ENCODE data around the gene MINDY2.
A peak's percentile ranks its signal among the peaks of the same experiment; 100 is the strongest.
"Not testable (repeated sequence)": the region's sequence is repeated elsewhere in the genome, so short reads cannot be mapped to it uniquely, and the experiment has no call there.

Gene MINDY2

DNA sequence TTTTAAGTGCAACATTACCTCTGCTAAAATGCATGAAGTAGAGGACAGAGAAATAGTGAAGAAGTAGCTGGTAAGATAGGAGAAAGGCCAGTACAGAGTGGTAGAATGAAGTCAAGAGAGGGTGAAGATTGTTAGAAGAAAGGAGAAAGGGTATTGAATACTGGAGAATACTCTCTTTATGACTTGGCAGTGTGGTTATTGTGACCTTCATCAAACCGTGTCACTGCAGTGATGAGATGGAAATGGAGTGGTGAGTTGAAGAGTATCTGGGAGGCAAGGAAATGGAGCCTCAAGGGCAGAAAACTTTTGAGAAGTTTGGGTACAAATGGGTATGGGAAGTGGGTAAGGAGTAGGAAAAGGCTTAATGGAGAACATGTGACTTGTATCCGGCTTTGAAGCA lies 24.7 kb downstream of the MINDY2 start:
- Histone ChIP-seq H2AK5ac (ENCODE audit: low read length, severe bottlenecking) (no peak overlapping the region), H3K4me2 (ENCODE audit: low read length, poor library complexity, severe bottlenecking) (no peak overlapping the region), H3K9ac (ENCODE audit: low read length) (no peak overlapping the region), H2BK120ac (ENCODE audit: low read depth, low read length) (no peak overlapping the region), H3K4me3 (ENCODE audit: insufficient read depth in 1 of 2, low read depth in 1 of 2, low read length in 2 of 2) (no peak overlapping the region), H3K27ac (ENCODE audit: low read length, poor library complexity, severe bottlenecking) (no peak overlapping the region), H3K4me1 (ENCODE audit: control insufficient read depth, insufficient read depth, low read depth, low read length) (no peaks in the 10 kb centered on the region), H3K9me3 (ENCODE audit: control insufficient read depth, low read length) (no peaks in the 10 kb centered on the region), H3K79me1 (replicated peaks; ENCODE audit: low read length, poor library complexity, severe bottlenecking) (peaks cover 15% of the 10 kb centered on the region), H3K4ac (ENCODE audit: low read depth in 1 of 2, low read length in 2 of 2) (no peak overlapping the region), H2AFZ (ENCODE audit: low read depth, low read length) (no peak overlapping the region), H2BK15ac (ENCODE audit: low read depth, poor library complexity, severe bottlenecking) (no peak overlapping the region), H2BK12ac (ENCODE audit: low read length in 2 of 2) (no peak overlapping the region), H3K23ac (ENCODE audit: low read length in 2 of 2) (no peak overlapping the region), H3K18ac (ENCODE audit: low read depth in 1 of 2, low read length in 2 of 2) (no peak overlapping the region), H2BK5ac (ENCODE audit: low read depth, low read length, poor library complexity, severe bottlenecking) (no peak overlapping the region), H4K8ac (ENCODE audit: low read length) (no peak overlapping the region), H3K14ac (ENCODE audit: low read length in 2 of 2) (no peak overlapping the region), H3K36me3 (ENCODE audit: control insufficient read depth in 1 of 2, insufficient read depth in 2 of 2, low read depth in 1 of 2, low read length in 2 of 2) (peaks cover 0 to 23% of the 10 kb centered on the region in 2 experiments), H3K27me3 (ENCODE audit: control insufficient read depth in 1 of 2, insufficient read depth in 1 of 2, low read length in 2 of 2) (no peaks in the 10 kb centered on the region), H4K91ac (ENCODE audit: low read length) (no peak overlapping the region)
- DNase-seq = no peak
- WGBS = 94% methylated on average over 2 of the region's 2 CpGs

DNA sequence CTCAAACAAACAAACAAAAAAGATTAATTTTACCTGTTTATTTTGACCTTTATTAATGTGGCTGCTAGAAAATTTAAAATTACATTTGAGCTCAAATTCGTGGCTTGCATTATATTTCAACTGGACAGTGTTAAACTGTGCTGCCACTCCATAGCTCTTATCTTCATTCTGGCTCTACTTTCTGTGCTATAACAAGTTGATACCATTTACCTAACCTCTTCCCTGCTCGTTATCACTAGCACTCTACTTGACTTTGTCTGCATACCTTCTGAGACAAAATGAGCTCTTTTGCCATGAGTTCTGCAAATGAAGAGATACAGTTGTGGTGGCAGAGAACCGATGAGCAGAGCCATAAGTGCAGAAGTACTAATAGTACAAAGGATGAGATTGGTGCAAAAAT lies 26.4 kb downstream of the MINDY2 start:
- Histone ChIP-seq H3K4me3 (ENCODE audit: insufficient read depth in 1 of 2, low read depth in 1 of 2, low read length in 2 of 2) (no peak overlapping the region), H3K36me3 (ENCODE audit: control insufficient read depth in 1 of 2, insufficient read depth in 2 of 2, low read depth in 1 of 2, low read length in 2 of 2) (peaks cover 0 to 16% of the 10 kb centered on the region in 2 experiments), H3K18ac (ENCODE audit: low read depth in 1 of 2, low read length in 2 of 2) (no peak overlapping the region), H3K4ac (ENCODE audit: low read depth in 1 of 2, low read length in 2 of 2) (no peak overlapping the region), H3K9me3 (ENCODE audit: control insufficient read depth, low read length) (no peaks in the 10 kb centered on the region), H2AK5ac (ENCODE audit: low read length, severe bottlenecking) (no peak overlapping the region), H3K4me2 (ENCODE audit: low read length, poor library complexity, severe bottlenecking) (no peak overlapping the region), H2BK5ac (ENCODE audit: low read depth, low read length, poor library complexity, severe bottlenecking) (no peak overlapping the region), H3K4me1 (ENCODE audit: control insufficient read depth, insufficient read depth, low read depth, low read length) (no peaks in the 10 kb centered on the region), H3K27me3 (ENCODE audit: control insufficient read depth in 1 of 2, insufficient read depth in 1 of 2, low read length in 2 of 2) (no peaks in the 10 kb centered on the region), H3K23ac (ENCODE audit: low read length in 2 of 2) (no peak overlapping the region), H2BK120ac (ENCODE audit: low read depth, low read length) (no peak overlapping the region), H3K9ac (ENCODE audit: low read length) (no peak overlapping the region), H2AFZ (ENCODE audit: low read depth, low read length) (no peak overlapping the region), H4K8ac (ENCODE audit: low read length) (no peak overlapping the region), H3K14ac (ENCODE audit: low read length in 2 of 2) (no peak overlapping the region), H4K91ac (ENCODE audit: low read length) (no peak overlapping the region), H3K27ac (ENCODE audit: low read length, poor library complexity, severe bottlenecking) (no peak overlapping the region), H2BK15ac (ENCODE audit: low read depth, poor library complexity, severe bottlenecking) (no peak overlapping the region), H3K79me1 (replicated peaks; ENCODE audit: low read length, poor library complexity, severe bottlenecking) (peaks cover 16% of the 10 kb centered on the region), H2BK12ac (ENCODE audit: low read length in 2 of 2) (no peak overlapping the region)
- DNase-seq = no peak
- 100% methylated on average over 2 of the region's 3 CpGs for WGBS

DNA sequence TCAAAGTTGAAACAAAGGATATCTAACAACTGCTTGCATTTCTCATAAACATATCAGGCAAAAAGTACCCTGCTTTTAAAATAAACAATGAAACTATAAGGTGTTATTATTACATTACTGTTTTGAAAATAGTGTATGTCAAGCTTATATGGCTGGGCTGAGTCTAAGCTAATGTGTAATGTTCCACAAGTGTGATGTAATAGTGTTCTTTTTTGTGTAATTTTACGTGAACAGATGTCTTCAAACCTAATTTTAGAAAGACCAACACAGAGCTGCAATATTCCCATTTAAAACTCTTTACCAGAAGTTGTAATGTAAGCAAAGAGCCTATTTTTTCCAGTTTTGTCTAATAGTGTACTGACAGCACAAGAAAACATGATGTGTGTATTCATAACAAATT lies 34.0 kb downstream of the MINDY2 start:
- Histone ChIP-seq H3K9me3 (ENCODE audit: control insufficient read depth, low read length) (no peaks in the 10 kb centered on the region), H3K79me1 (replicated peaks; ENCODE audit: low read length, poor library complexity, severe bottlenecking) (peaks cover 17% of the 10 kb centered on the region), H3K4me2 (ENCODE audit: low read length, poor library complexity, severe bottlenecking) (no peak overlapping the region), H2AK5ac (ENCODE audit: low read length, severe bottlenecking) (no peak overlapping the region), H4K8ac (ENCODE audit: low read length) (no peak overlapping the region), H3K14ac (ENCODE audit: low read length in 2 of 2) (no peak overlapping the region), H2BK5ac (ENCODE audit: low read depth, low read length, poor library complexity, severe bottlenecking) (no peak overlapping the region), H3K27ac (ENCODE audit: low read length, poor library complexity, severe bottlenecking) (no peak overlapping the region), H3K36me3 (ENCODE audit: control insufficient read depth in 1 of 2, insufficient read depth in 2 of 2, low read depth in 1 of 2, low read length in 2 of 2) (peaks cover 10 to 27% of the 10 kb centered on the region in 2 experiments), H3K4me3 (ENCODE audit: insufficient read depth in 1 of 2, low read depth in 1 of 2, low read length in 2 of 2) (no peak overlapping the region), H3K4me1 (ENCODE audit: control insufficient read depth, insufficient read depth, low read depth, low read length) (no peaks in the 10 kb centered on the region), H3K18ac (ENCODE audit: low read depth in 1 of 2, low read length in 2 of 2) (no peak overlapping the region), H2AFZ (ENCODE audit: low read depth, low read length) (no peak overlapping the region), H2BK12ac (ENCODE audit: low read length in 2 of 2) (no peak overlapping the region), H3K27me3 (ENCODE audit: control insufficient read depth in 1 of 2, insufficient read depth in 1 of 2, low read length in 2 of 2) (no peaks in the 10 kb centered on the region), H3K23ac (ENCODE audit: low read length in 2 of 2) (no peak overlapping the region), H3K4ac (ENCODE audit: low read depth in 1 of 2, low read length in 2 of 2) (no peak overlapping the region), H3K9ac (ENCODE audit: low read length) (no peak overlapping the region), H2BK120ac (ENCODE audit: low read depth, low read length) (no peak overlapping the region), H2BK15ac (ENCODE audit: low read depth, poor library complexity, severe bottlenecking) (no peak overlapping the region), H4K91ac (ENCODE audit: low read length) (no peak overlapping the region)
- DNase-seq = peak; percentile 50
- no CpG with 5 or more reads among the region's 1 CpG for WGBS

DNA sequence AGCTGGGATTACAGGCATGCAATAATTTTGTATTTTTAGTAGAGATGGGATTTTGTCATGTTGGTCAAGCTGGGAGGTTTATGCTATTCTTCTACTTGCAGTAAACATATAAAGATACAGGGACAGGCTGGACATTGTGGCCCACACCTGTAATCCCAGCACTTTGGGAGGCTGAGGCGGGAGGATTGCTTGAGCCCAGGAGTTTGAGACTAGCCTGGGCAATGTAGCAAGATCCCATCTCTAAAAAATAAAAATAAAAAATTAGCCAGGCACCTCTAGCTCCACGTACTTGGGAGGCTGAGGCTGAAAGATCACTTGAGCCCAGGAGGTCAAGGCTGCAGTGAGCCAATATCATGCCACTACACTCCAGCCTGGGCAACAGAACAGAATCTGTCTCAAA lies 52.2 kb downstream of the MINDY2 start:
- Histone ChIP-seq H3K36me3 (ENCODE audit: control insufficient read depth in 1 of 2, insufficient read depth in 2 of 2, low read depth in 1 of 2, low read length in 2 of 2) (peaks cover 15 to 58% of the 10 kb centered on the region in 2 experiments), H3K79me1 (replicated peaks; ENCODE audit: low read length, poor library complexity, severe bottlenecking) (peaks cover 11% of the 10 kb centered on the region)
- not testable (repeated sequence) for H3K4ac ChIP-seq (ENCODE audit: low read depth in 1 of 2, low read length in 2 of 2); H3K9me3 ChIP-seq (ENCODE audit: control insufficient read depth, low read length); H2BK120ac ChIP-seq (ENCODE audit: low read depth, low read length); H3K27ac ChIP-seq (ENCODE audit: low read length, poor library complexity, severe bottlenecking); H2AFZ ChIP-seq (ENCODE audit: low read depth, low read length); H3K4me2 ChIP-seq (ENCODE audit: low read length, poor library complexity, severe bottlenecking); H3K9ac ChIP-seq (ENCODE audit: low read length); H3K23ac ChIP-seq (ENCODE audit: low read length in 2 of 2); H3K18ac ChIP-seq (ENCODE audit: low read depth in 1 of 2, low read length in 2 of 2); DNase-seq; H2BK5ac ChIP-seq (ENCODE audit: low read depth, low read length, poor library complexity, severe bottlenecking); H2BK12ac ChIP-seq (ENCODE audit: low read length in 2 of 2); H4K91ac ChIP-seq (ENCODE audit: low read length); H2AK5ac ChIP-seq (ENCODE audit: low read length, severe bottlenecking); H3K27me3 ChIP-seq (ENCODE audit: control insufficient read depth in 1 of 2, insufficient read depth in 1 of 2, low read length in 2 of 2); H2BK15ac ChIP-seq (ENCODE audit: low read depth, poor library complexity, severe bottlenecking); H3K4me1 ChIP-seq (ENCODE audit: control insufficient read depth, insufficient read depth, low read depth, low read length); H3K14ac ChIP-seq (ENCODE audit: low read length in 2 of 2); H3K4me3 ChIP-seq (ENCODE audit: insufficient read depth in 1 of 2, low read depth in 1 of 2, low read length in 2 of 2); H4K8ac ChIP-seq (ENCODE audit: low read length)
- 100% methylated on average over 2 of the region's 2 CpGs for WGBS

Measured in mesenchymal stem cell (in vitro differentiated cells and primary cell).